Neural cell (in vitro differentiated cells): ENCODE results near the gene ENTREP3.

Source experiments
- CTCF ChIP-seq: fragments of 450-650 bp; IDR thresholded peaks from 2 replicates; pipeline ENCODE4 v1.5.1; 2014; ENCODE audit warnings: antibody characterized with exemption, mild to moderate bottlenecking, moderate library complexity; ENCODE audit not compliant: poor library complexity, severe bottlenecking
- EP300 ChIP-seq: fragments of 450-650 bp; conservative IDR thresholded peaks from 2 replicates; pipeline ENCODE4 v1.6.1; 2014; ENCODE audit warnings: antibody characterized with exemption, mild to moderate bottlenecking, moderate library complexity; ENCODE audit not compliant: poor library complexity, severe bottlenecking
- EZH2 ChIP-seq: fragments of 200-600, 300-800 bp; shearing (Covaris generic), sonication (generic); IDR thresholded peaks from 2 replicates; pipeline ENCODE4 v1.6.1; 2014; ENCODE audit warnings: antibody characterized with exemption, low read length, borderline replicate concordance, mild to moderate bottlenecking; ENCODE audit not compliant: insufficient read depth, poor library complexity, severe bottlenecking
- POLR2AphosphoS5 ChIP-seq: IDR thresholded peaks from 2 replicates; pipeline ENCODE4 v1.6.1; 2012
- RAD21 ChIP-seq: fragments of 450-650 bp; conservative IDR thresholded peaks from 2 replicates; pipeline ENCODE4 v1.6.1; 2014; ENCODE audit warnings: antibody characterized with exemption, mild to moderate bottlenecking, moderate library complexity
- REST ChIP-seq: IDR thresholded peaks from 2 replicates; pipeline ENCODE4 v1.6.1; 2012; ENCODE audit warnings: borderline replicate concordance
- TAF1 ChIP-seq: IDR thresholded peaks from 2 replicates; pipeline ENCODE4 v1.6.1; 2012; ENCODE audit warnings: low read depth

GRCh38 chr1:155241069-155241679, 14.1 kb downstream of the ENTREP3 start:
- TF ChIP-seq EZH2, result no peak
- TF ChIP-seq CTCF, result no peak
- no peak for TF ChIP-seq TAF1
- TF ChIP-seq REST, result no peak
- TF ChIP-seq EP300, result no peak
- no peak for TF ChIP-seq RAD21
- TF ChIP-seq POLR2AphosphoS5, result peak; percentile 49
